H1 (cell line): ENCODE results near the gene KCNIP3. TPM values are rescaled to one million over a fixed set of nuclear protein-coding genes. Genes with fewer than 3 reads are reported as not detected.

ENCODE experiments used
- BCL11A ChIP-seq, 2 experiments: IDR thresholded peaks; one replicate each; pipeline ENCODE4 v1.6.1; 2011; ENCODE audit warnings: low read depth in 2 of 2, low read length in 2 of 2, mild to moderate bottlenecking in 2 of 2
- CEBPB ChIP-seq: IDR thresholded peaks from 2 replicates; pipeline ENCODE4 v1.6.1; 2012; ENCODE audit warnings: low read depth, low read length
- KDM5A ChIP-seq: fragments of 200-600 bp; IDR thresholded peaks from 2 replicates; pipeline ENCODE4 v1.7.1; 2012; ENCODE audit warnings: mild to moderate bottlenecking, low read length, inconsistent platforms, mixed read lengths
- POLR2A ChIP-seq, 2 experiments: IDR thresholded peaks; 1 replicate in 1 of 2; 2 replicates in 1 of 2; pipeline ENCODE4 v1.6.1; 2011; ENCODE audit warnings: low read depth in 2 of 2, low read length in 2 of 2, mild to moderate bottlenecking in 2 of 2; ENCODE audit errors: control extremely low read depth in 1 of 2
- POLR2AphosphoS5 ChIP-seq: IDR thresholded peaks from 2 replicates; pipeline ENCODE4 v1.6.1; 2011; ENCODE audit warnings: low read depth, low read length
- SP1 ChIP-seq: IDR thresholded peaks from 2 replicates; pipeline ENCODE4 v1.6.1; 2011; ENCODE audit warnings: low read depth, low read length
- polyA plus RNA-seq, 7 experiments: library from polyadenylated mRNA; depleted of rRNA in 3 of 7; stranded (reverse) in 5 of 7; unstranded in 2 of 7; fragments of >200 nt in 5 of 7; fragments of 200-250 nt in 2 of 7; gene quantifications; 1 replicate in 5 of 7; 2 replicates in 1 of 7; 4 replicates in 1 of 7; pipeline versions ENCODE4 v1.2.1 to v1.2.3, GENCODE V29; 2011 to 2013; ENCODE audit warnings: missing spikeins in 2 of 7, mixed read lengths in 2 of 7
- total RNA-seq: library from RNA; stranded (reverse); fragmentation: NEBNext Ultra II Directional; extraction: Animal tissue kit (Norgen Biotek cat#: 25700); gene quantifications from 2 replicates; pipeline ENCODE4 v1.2.1, GENCODE V29; 2021

Gene KCNIP3
- total and polyA plus RNA-seq, 2 of the 8 experiments (the other 6 are each of a cell fraction or from before 2014, with no cell fraction given): 0.33 to 1.9 TPM

DNA sequence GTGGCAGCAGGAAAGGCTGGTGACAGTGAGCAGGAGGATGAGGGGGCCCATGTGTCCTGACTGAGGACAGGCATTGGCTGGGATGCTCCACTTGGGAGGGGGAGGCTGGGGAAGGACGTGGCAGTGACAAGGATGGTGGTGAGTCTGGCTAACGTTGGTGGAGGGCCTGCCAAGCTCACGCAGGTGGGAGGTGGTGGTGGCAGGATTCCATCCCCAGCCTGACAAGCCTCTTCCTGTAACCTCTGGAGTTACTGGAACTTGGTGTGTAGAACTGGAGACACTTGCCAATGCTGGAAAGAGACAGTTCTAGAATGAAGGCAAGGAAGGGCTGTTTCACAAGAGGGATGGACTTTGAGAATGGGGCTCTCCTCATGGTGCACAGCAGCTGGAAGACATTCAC lies 14.7 kb upstream of the KCNIP3 start (continued):
- TF ChIP-seq CEBPB (no peak), POLR2A (IDR thresholded peaks at IDR 0.05; ENCODE audit: control extremely low read depth in 1 of 2, low read depth in 2 of 2, low read length in 2 of 2) (no peak), KDM5A (no peak), BCL11A (IDR thresholded peaks at IDR 0.05; ENCODE audit: low read depth in 2 of 2, low read length in 2 of 2) (no peak), POLR2AphosphoS5 (no peak), SP1 (no peak)
